ENCODE results near the gene B4GALT2.

B4GALT2 gene

GRCh38 chr1:43969746-43970466 is 9.1 kb upstream of the B4GALT2 start, which contains the start of gene DPH2:
DPH2 (plus strand) TSS chr1:43970010; CDS start chr1:43970176, 166 bp downstream.
- DNase-seq (ENCODE audit: low read depth): peak; percentile 94

- no peak for DNase-seq (ENCODE audit: low read depth)
Measured at GRCh38 chr1:43970502-43970901, 8.5 kb upstream of the B4GALT2 start.

GRCh38 chr1:43970911-43971310 is 8.1 kb upstream of the B4GALT2 start:
- no peak for DNase-seq (ENCODE audit: low read depth)

- DNase-seq (ENCODE audit: low read depth): no peak
Measured at GRCh38 chr1:43971336-43971980, 7.6 kb upstream of the B4GALT2 start.

- DNase-seq (ENCODE audit: low read depth): no peak
Measured at GRCh38 chr1:43973981-43974442, 5.0 kb upstream of the B4GALT2 start.

GRCh38 chr1:43974443-43975248 is 4.4 kb upstream of the B4GALT2 start, which contains the start of gene ATP6V0B:
ATP6V0B (plus strand) TSS chr1:43974960; CDS start chr1:43975041, 81 bp downstream.
- DNase-seq (ENCODE audit: low read depth): peak; percentile 97

- DNase-seq (ENCODE audit: low read depth): no peak
Measured at GRCh38 chr1:43975249-43975961, 3.6 kb upstream of the B4GALT2 start.

GRCh38 chr1:43976045-43976444 is 3.0 kb upstream of the B4GALT2 start:
- DNase-seq (ENCODE audit: low read depth): no peak

GRCh38 chr1:43976890-43977289 is 2.1 kb upstream of the B4GALT2 start:
- DNase-seq (ENCODE audit: low read depth): no peak

- no peak for DNase-seq (ENCODE audit: low read depth)
Measured at GRCh38 chr1:43977376-43978263, 1.4 kb upstream of the B4GALT2 start.

GRCh38 chr1:43978264-43978550 is 803 bp upstream of the B4GALT2 start:
- DNase-seq (ENCODE audit: low read depth): no peak

GRCh38 chr1:43979261-43979527 is 184 bp downstream of the B4GALT2 start:
- no peak for DNase-seq (ENCODE audit: low read depth)

GRCh38 chr1:43979528-43980254 is 681 bp downstream of the B4GALT2 start:
- DNase-seq (ENCODE audit: low read depth): no peak

- no peak for DNase-seq (ENCODE audit: low read depth)
Measured at GRCh38 chr1:43980255-43981134, 1.5 kb downstream of the B4GALT2 start.

- no peak for DNase-seq (ENCODE audit: low read depth)
Measured at GRCh38 chr1:43981135-43981491, 2.1 kb downstream of the B4GALT2 start.

GRCh38 chr1:43981636-43982035 is 2.6 kb downstream of the B4GALT2 start:
- DNase-seq (ENCODE audit: low read depth): no peak

GRCh38 chr1:43982241-43982640 is 3.2 kb downstream of the B4GALT2 start:
- DNase-seq (ENCODE audit: low read depth): no peak

- DNase-seq (ENCODE audit: low read depth): no peak
Measured at GRCh38 chr1:43982808-43983207, 3.8 kb downstream of the B4GALT2 start.

- no peak for DNase-seq (ENCODE audit: low read depth)
Measured at GRCh38 chr1:43983253-43983899, 4.4 kb downstream of the B4GALT2 start.
